Heart right ventricle (tissue), 16 donors: ENCODE measurements around the gene WDR33. TPM values are rescaled to one million over a fixed set of nuclear protein-coding genes. Genes with fewer than 3 reads are reported as not detected.

Experiments used
- ATAC-seq, 8 donors: fragments of 200-7000 bp; cut with Tn5 transposase; one replicate each; pipeline ENCODE4 v1.9.1; 2020; ENCODE audit warnings: mild to moderate bottlenecking in 8 of 8, moderate library complexity in 8 of 8, moderate number of reproducible peaks in 1 of 8
- DNase-seq, 2 donors: peaks; one replicate each; pipeline ENCODE4 v3.0.0-alpha.2; 2020
- H3K27ac ChIP-seq, 10 donors: fragments of 200-600 bp; sonication (generic) in 2 of 10; one replicate each; pipeline versions ENCODE4 v1.5.0 to v1.8.0; 2020 to 2022; ENCODE audit warnings: mild to moderate bottlenecking in 3 of 10
- H3K27me3 ChIP-seq, 7 donors: fragments of 200-600 bp; one replicate each; pipeline ENCODE4 v1.8.0; 2021 to 2022; ENCODE audit warnings: mild to moderate bottlenecking in 2 of 7
- H3K36me3 ChIP-seq, 9 donors: fragments of 200-600 bp; sonication (generic) in 1 of 9; one replicate each; pipeline versions ENCODE4 v1.5.0 to v1.8.0; 2020 to 2022; ENCODE audit warnings: mild to moderate bottlenecking in 2 of 9
- H3K4me1 ChIP-seq, 9 donors: fragments of 200-600 bp; sonication (generic) in 1 of 9; one replicate each; pipeline versions ENCODE4 v1.5.0 to v1.8.0; 2020 to 2022; ENCODE audit warnings: mild to moderate bottlenecking in 4 of 9
- H3K4me3 ChIP-seq, 10 donors: fragments of 200-600 bp; sonication (generic) in 2 of 10; one replicate each; pipeline versions ENCODE4 v1.5.0 to v1.8.0; 2020 to 2022; ENCODE audit warnings: mild to moderate bottlenecking in 7 of 10, moderate library complexity in 2 of 10
- H3K9me3 ChIP-seq, 11 donors: fragments of 200-600 bp in 10 of 11; sonication (generic) in 2 of 11; one replicate each; pipeline versions ENCODE4 v1.5.0 to v1.8.0; 2013 to 2022; ENCODE audit warnings: mild to moderate bottlenecking in 2 of 11, control low read depth in 1 of 11, moderate library complexity in 1 of 11
- CTCF ChIP-seq, 9 donors: fragments of 200-600 bp; sonication (generic) in 2 of 9; IDR thresholded peaks; one replicate each; pipeline versions ENCODE4 v1.5.0 to v1.8.0; 2021 to 2022; ENCODE audit warnings: antibody characterized with exemption in 9 of 9, mild to moderate bottlenecking in 5 of 9, moderate library complexity in 1 of 9
- WGBS, 2 donors: extraction: QIAGEN DNeasy Blood & Tissue Kit; methylation state at CpG; one replicate each; pipeline ENCODE4 v1.1.7; 2013; ENCODE audit warnings: inconsistent platforms in 1 of 2; 5-methylcytosine and 5-hydroxymethylcytosine counted together
- intact Hi-C, 10 donors: fragments of 100-400 bp; cut with DNase I; formaldehyde crosslinking; loops; one replicate each; pipeline versions ENCODE4 v1.11.1 to v1.14.2; 2022
- polyA plus RNA-seq, 2 donors: library from polyadenylated mRNA; stranded (reverse); fragments of 200-250 nt; gene quantifications; one replicate each; pipeline ENCODE4 v1.2.3, GENCODE V29; 2013
- total RNA-seq, 10 donors: library from RNA; stranded (reverse); fragmentation: NEBNext Ultra II Directional in 3 of 10; extraction: Animal tissue kit (Norgen Biotek cat#: 25700) in 3 of 10; gene quantifications; one replicate each; pipeline versions ENCODE4 v1.2.1 to v1.2.4, GENCODE V29; 2021 to 2023
- donor health status: Arrhythmogenic right ventricular cardiomyopathy.
- donor health status: ischemic (EF 13 %, LVEDD 7.1; RV severe dilation, severe dysfunction).
- donor health status: healthy with polysubstance abuse.
- donor health status: DM: no; HTN: yes; CAD: no.
- donor health status: DM: no; HTN: no; CAD: no.
- donor health status: ischemic (EF 25% LVEDD 6.9; RV normal size, moderate dysfunction).
- donor health status: ischemic (EF 25% LVEDD 5.7; RV mildly dilated, moderate dysfunction).
- donor health status: healthy.
- donor health status: DM: yes; HTN: yes; CAD: no.
- donor health status: Ischemic cardiomyopathy.
- donor health status: ischemic (EF 35%, LVEDD 5.7; RV mildly dilated, moderate dysfunction).
- donor health status: nonischemic (EF 11% LVEDD 7.7; RV severe dilation, severe dysfunction).
- donor health status: DM: yes; HTN: yes; CAD: no.
- donor health status: PGD.
- donor health status: ischemic (EF 29% LVEDD 5.4; RV normal size, mild dysfunction).
- donor health status: nonischemic (EF 23%, LVEDD 6.1; RV moderate dilation, normal function).

The WDR33 gene
- total and polyA plus RNA-seq, 12 donors = 10.5 to 47.6 (median 42.1) TPM

GRCh38 chr2:127681288-127681804 is 129.6 kb downstream of the WDR33 start:
- peak; percentile 60 to 75 for DNase-seq
- intact Hi-C loops = loop anchor here in 1 of 10 donors (5.0 kb wide), 1 partner anchor 79 kb away; no protein-coding TSS in a partner anchor

GRCh38 chr2:127680706-127681287 is 130.2 kb downstream of the WDR33 start:
- DNase-seq = no peak

More at GRCh38 chr2:127681288-127681804, 129.6 kb downstream of the WDR33 start:
- ATAC-seq = peak; percentile 48 to 80 (median 69)
- no peaks in the 10 kb centered on the region for H3K36me3 ChIP-seq
- H3K4me3 ChIP-seq = peak overlapping the region; percentile 36 to 61 (median 50)
- peaks cover 11 to 76% (median 47%) of the 10 kb centered on the region in 9 donors for H3K4me1 ChIP-seq
- H3K27ac ChIP-seq = peak overlapping the region; percentile 51 to 86 (median 76)
- 37 to 46% methylated on average over 25 of the region's 25 CpGs for WGBS, 2 donors
- H3K9me3 ChIP-seq = no peaks in the 10 kb centered on the region
- peaks cover 0 to 17% (median 0%) of the 10 kb centered on the region in 7 donors for H3K27me3 ChIP-seq
- TF ChIP-seq CTCF (IDR thresholded peaks at IDR 0.05) = peak in 1 of 9 donors; percentile 14

GRCh38 chr2:127679680-127680361 is 131.2 kb downstream of the WDR33 start:
- TF ChIP-seq CTCF (IDR thresholded peaks at IDR 0.05) = no peak
- no peak for ATAC-seq
- Histone ChIP-seq H3K9me3 (no peaks in the 10 kb centered on the region), H3K27me3 (peaks cover 0 to 30% (median 0%) of the 10 kb centered on the region in 7 donors), H3K27ac (peak overlapping the region in 7 of 10 donors; percentile 38 to 86 (median 76)), H3K36me3 (no peaks in the 10 kb centered on the region), H3K4me1 (peaks cover 11 to 73% (median 54%) of the 10 kb centered on the region in 9 donors), H3K4me3 (peak overlapping the region; percentile 3 to 61 (median 50))
- WGBS, 2 donors = 76 to 81% methylated on average over 15 of the region's 15 CpGs
- DNase-seq = no peak
- intact Hi-C loops = loop anchor here in 6 of 10 donors (5.0 to 10.0 kb wide), 5 partner anchors 38 to 165 kb away; no protein-coding TSS in a partner anchor

More at GRCh38 chr2:127680706-127681287, 130.2 kb downstream of the WDR33 start:
- peak in 3 of 8 donors; percentile 1 to 23 (median 8) for ATAC-seq
- peaks cover 11 to 78% (median 53%) of the 10 kb centered on the region in 9 donors for H3K4me1 ChIP-seq
- no peaks in the 10 kb centered on the region for H3K36me3 ChIP-seq
- intact Hi-C loops = loop anchor here in 1 of 10 donors (5.0 kb wide), 1 partner anchor 78 kb away; no protein-coding TSS in a partner anchor
- H3K4me3 ChIP-seq = peak overlapping the region; percentile 36 to 61 (median 50)
- 71 to 72% methylated on average over 19 of the region's 19 CpGs for WGBS, 2 donors
- TF ChIP-seq CTCF (IDR thresholded peaks at IDR 0.05) = no peak
- H3K9me3 ChIP-seq = no peaks in the 10 kb centered on the region
- peaks cover 0 to 22% (median 0%) of the 10 kb centered on the region in 7 donors for H3K27me3 ChIP-seq
- H3K27ac ChIP-seq = peak overlapping the region; percentile 51 to 86 (median 76)

GRCh38 chr2:127678991-127679390 is 132.0 kb downstream of the WDR33 start:
- Histone ChIP-seq H3K4me1 (peaks cover 10 to 75% (median 52%) of the 10 kb centered on the region in 9 donors), H3K27me3 (peaks cover 0 to 39% (median 0%) of the 10 kb centered on the region in 7 donors), H3K36me3 (no peaks in the 10 kb centered on the region), H3K27ac (peak overlapping the region in 2 of 10 donors; percentile 76 to 86), H3K9me3 (no peaks in the 10 kb centered on the region), H3K4me3 (peak overlapping the region in 5 of 10 donors; percentile 46 to 61 (median 51))
- ATAC-seq (no peak), DNase-seq (no peak)
- WGBS, 2 donors = 81 to 93% methylated on average over 6 of the region's 6 CpGs
- intact Hi-C loops = loop anchor here in 5 of 10 donors (5.0 to 10.0 kb wide), 5 partner anchors 37 to 164 kb away; no protein-coding TSS in a partner anchor
- no peak for TF ChIP-seq CTCF (IDR thresholded peaks at IDR 0.05)
